Activated T-helper 17 cell treated with anti-CD3 and anti-CD28 coated beads, Interleukin-2, amount 50 U/mL, for 72 hours (primary cell): Measurements from ENCODE around the gene IL34. TPM values are rescaled to one million over a fixed set of nuclear protein-coding genes. Genes with fewer than 3 reads are reported as not detected.
A peak's percentile ranks its signal among the peaks of the same experiment; 100 is the strongest.

Experiments
- ATAC-seq: fragments of 150-1000 bp; cut with Tn5 transposase; replicated peaks from 2 replicates; pipeline ENCODE4 v1.10.0; 2021; ENCODE audit warnings: mild to moderate bottlenecking, moderate library complexity
- H3K27ac Mint-ChIP-seq: one replicate; pipeline ENCODE4 v1.8.0; 2022; ENCODE audit warnings: mixed read lengths
- H3K27me3 Mint-ChIP-seq: one replicate; pipeline ENCODE4 v1.8.0; 2022; ENCODE audit warnings: mixed read lengths
- H3K36me3 Mint-ChIP-seq: one replicate; pipeline ENCODE4 v1.8.0; 2022; ENCODE audit warnings: low read depth, mild to moderate bottlenecking, mixed read lengths
- H3K4me1 Mint-ChIP-seq: one replicate; pipeline ENCODE4 v1.8.0; 2022; ENCODE audit warnings: mixed read lengths
- H3K4me3 Mint-ChIP-seq: one replicate; pipeline ENCODE4 v1.8.0; 2022; ENCODE audit warnings: mild to moderate bottlenecking, mixed read lengths
- H3K9me3 Mint-ChIP-seq: one replicate; pipeline ENCODE4 v1.8.0; 2022; ENCODE audit warnings: mixed read lengths
- total RNA-seq, 2 donors: library from RNA; stranded (reverse); gene quantifications; one replicate each; pipeline ENCODE4 v1.2.3, GENCODE V29; 2022

The IL34 gene
- total RNA-seq, 2 donors from 2014 or later: not detected

- H3K27ac Mint-ChIP-seq: no peak overlapping the region
- H3K4me3 Mint-ChIP-seq: no peak overlapping the region
- H3K36me3 Mint-ChIP-seq: no peaks in the 10 kb centered on the region
- no peaks in the 10 kb centered on the region for H3K4me1 Mint-ChIP-seq
- no peaks in the 10 kb centered on the region for H3K9me3 Mint-ChIP-seq
- H3K27me3 Mint-ChIP-seq: peaks cover 10% of the 10 kb centered on the region
- no peak for ATAC-seq
Measured at GRCh38 chr16:70644763-70645597, 1.4 kb upstream of the IL34 start.

GRCh38 chr16:70647441-70648359, 1.3 kb downstream of the IL34 start:
- Mint-ChIP-seq H3K9me3 (no peaks in the 10 kb centered on the region), H3K4me3 (no peak overlapping the region), H3K27me3 (peaks cover under 1% of the 10 kb centered on the region), H3K4me1 (no peaks in the 10 kb centered on the region), H3K36me3 (no peaks in the 10 kb centered on the region), H3K27ac (no peak overlapping the region)
- ATAC-seq: no peak

- H3K27ac Mint-ChIP-seq: no peak overlapping the region
- H3K36me3 Mint-ChIP-seq: no peaks in the 10 kb centered on the region
- H3K4me1 Mint-ChIP-seq: peaks cover 1% of the 10 kb centered on the region
- no peak overlapping the region for H3K4me3 Mint-ChIP-seq
- H3K27me3 Mint-ChIP-seq: no peaks in the 10 kb centered on the region
- no peak for ATAC-seq
- no peaks in the 10 kb centered on the region for H3K9me3 Mint-ChIP-seq
Measured at GRCh38 chr16:70648606-70649005, 2.2 kb downstream of the IL34 start.

GRCh38 chr16:70649300-70649699, 2.9 kb downstream of the IL34 start:
- Mint-ChIP-seq H3K4me3 (no peak overlapping the region), H3K27me3 (peaks cover 3% of the 10 kb centered on the region), H3K27ac (no peak overlapping the region), H3K36me3 (no peaks in the 10 kb centered on the region), H3K9me3 (no peaks in the 10 kb centered on the region), H3K4me1 (peaks cover 6% of the 10 kb centered on the region)
- no peak for ATAC-seq

GRCh38 chr16:70650216-70650615, 3.9 kb downstream of the IL34 start:
- no peaks in the 10 kb centered on the region for H3K9me3 Mint-ChIP-seq
- H3K27me3 Mint-ChIP-seq: peaks cover 3% of the 10 kb centered on the region
- H3K27ac Mint-ChIP-seq: no peak overlapping the region

GRCh38 chr16:70651524-70651923, 5.2 kb downstream of the IL34 start:
- no peak for ATAC-seq
- H3K9me3 Mint-ChIP-seq: no peaks in the 10 kb centered on the region
- peaks cover 6% of the 10 kb centered on the region for H3K4me1 Mint-ChIP-seq
- peaks cover 3% of the 10 kb centered on the region for H3K27me3 Mint-ChIP-seq
- no peak overlapping the region for H3K27ac Mint-ChIP-seq
- H3K4me3 Mint-ChIP-seq: no peak overlapping the region
- H3K36me3 Mint-ChIP-seq: no peaks in the 10 kb centered on the region

More at GRCh38 chr16:70650216-70650615, 3.9 kb downstream of the IL34 start:
- peaks cover 6% of the 10 kb centered on the region for H3K4me1 Mint-ChIP-seq
- no peaks in the 10 kb centered on the region for H3K36me3 Mint-ChIP-seq
- ATAC-seq: no peak
- H3K4me3 Mint-ChIP-seq: no peak overlapping the region

- peaks cover 6% of the 10 kb centered on the region for H3K4me1 Mint-ChIP-seq
- H3K36me3 Mint-ChIP-seq: no peaks in the 10 kb centered on the region
- H3K27me3 Mint-ChIP-seq: peaks cover 3% of the 10 kb centered on the region
- ATAC-seq: no peak
- no peaks in the 10 kb centered on the region for H3K9me3 Mint-ChIP-seq
- no peak overlapping the region for H3K4me3 Mint-ChIP-seq
- no peak overlapping the region for H3K27ac Mint-ChIP-seq
Measured at GRCh38 chr16:70652322-70652721, 6.0 kb downstream of the IL34 start.

GRCh38 chr16:70653406-70653805, 7.0 kb downstream of the IL34 start:
- Mint-ChIP-seq H3K4me3 (peak overlapping the region; percentile 35), H3K36me3 (no peaks in the 10 kb centered on the region), H3K9me3 (no peaks in the 10 kb centered on the region), H3K4me1 (peaks cover 6% of the 10 kb centered on the region), H3K27ac (peak overlapping the region; percentile 48), H3K27me3 (peaks cover 3% of the 10 kb centered on the region)
- ATAC-seq: no peak

- no peaks in the 10 kb centered on the region for H3K36me3 Mint-ChIP-seq
- ATAC-seq: peak; percentile 84
- no peaks in the 10 kb centered on the region for H3K9me3 Mint-ChIP-seq
- H3K27me3 Mint-ChIP-seq: peaks cover 3% of the 10 kb centered on the region
- H3K27ac Mint-ChIP-seq: peak overlapping the region; percentile 48
- H3K4me3 Mint-ChIP-seq: peak overlapping the region; percentile 35
- H3K4me1 Mint-ChIP-seq: peaks cover 6% of the 10 kb centered on the region
Measured at GRCh38 chr16:70653809-70654771, 7.7 kb downstream of the IL34 start.

- H3K27ac Mint-ChIP-seq: no peak overlapping the region
- no peaks in the 10 kb centered on the region for H3K36me3 Mint-ChIP-seq
- peaks cover 3% of the 10 kb centered on the region for H3K27me3 Mint-ChIP-seq
- H3K9me3 Mint-ChIP-seq: no peaks in the 10 kb centered on the region
- ATAC-seq: no peak
- no peak overlapping the region for H3K4me3 Mint-ChIP-seq
- peaks cover 6% of the 10 kb centered on the region for H3K4me1 Mint-ChIP-seq
Measured at GRCh38 chr16:70656065-70656711, 9.8 kb downstream of the IL34 start.

- H3K27me3 Mint-ChIP-seq: peaks cover 3% of the 10 kb centered on the region
- peaks cover 6% of the 10 kb centered on the region for H3K4me1 Mint-ChIP-seq
- no peaks in the 10 kb centered on the region for H3K36me3 Mint-ChIP-seq
- no peaks in the 10 kb centered on the region for H3K9me3 Mint-ChIP-seq
- H3K4me3 Mint-ChIP-seq: no peak overlapping the region
- ATAC-seq: no peak
- H3K27ac Mint-ChIP-seq: no peak overlapping the region
Measured at GRCh38 chr16:70656712-70657263, 10.4 kb downstream of the IL34 start.

- Mint-ChIP-seq H3K4me3 (no peak overlapping the region), H3K36me3 (no peaks in the 10 kb centered on the region), H3K27ac (no peak overlapping the region), H3K9me3 (no peaks in the 10 kb centered on the region), H3K4me1 (peaks cover 6% of the 10 kb centered on the region), H3K27me3 (peaks cover 3% of the 10 kb centered on the region)
- ATAC-seq: no peak
Measured at GRCh38 chr16:70657956-70658355, 11.6 kb downstream of the IL34 start.

- no peak overlapping the region for H3K4me3 Mint-ChIP-seq
- H3K36me3 Mint-ChIP-seq: no peaks in the 10 kb centered on the region
- peaks cover under 1% of the 10 kb centered on the region for H3K27me3 Mint-ChIP-seq
- H3K9me3 Mint-ChIP-seq: no peaks in the 10 kb centered on the region
- no peak overlapping the region for H3K27ac Mint-ChIP-seq
- no peak for ATAC-seq
- peaks cover 1% of the 10 kb centered on the region for H3K4me1 Mint-ChIP-seq
Measured at GRCh38 chr16:70658921-70659320, 12.6 kb downstream of the IL34 start.
